ENCODE data around the gene KY.

Gene KY, protein sequence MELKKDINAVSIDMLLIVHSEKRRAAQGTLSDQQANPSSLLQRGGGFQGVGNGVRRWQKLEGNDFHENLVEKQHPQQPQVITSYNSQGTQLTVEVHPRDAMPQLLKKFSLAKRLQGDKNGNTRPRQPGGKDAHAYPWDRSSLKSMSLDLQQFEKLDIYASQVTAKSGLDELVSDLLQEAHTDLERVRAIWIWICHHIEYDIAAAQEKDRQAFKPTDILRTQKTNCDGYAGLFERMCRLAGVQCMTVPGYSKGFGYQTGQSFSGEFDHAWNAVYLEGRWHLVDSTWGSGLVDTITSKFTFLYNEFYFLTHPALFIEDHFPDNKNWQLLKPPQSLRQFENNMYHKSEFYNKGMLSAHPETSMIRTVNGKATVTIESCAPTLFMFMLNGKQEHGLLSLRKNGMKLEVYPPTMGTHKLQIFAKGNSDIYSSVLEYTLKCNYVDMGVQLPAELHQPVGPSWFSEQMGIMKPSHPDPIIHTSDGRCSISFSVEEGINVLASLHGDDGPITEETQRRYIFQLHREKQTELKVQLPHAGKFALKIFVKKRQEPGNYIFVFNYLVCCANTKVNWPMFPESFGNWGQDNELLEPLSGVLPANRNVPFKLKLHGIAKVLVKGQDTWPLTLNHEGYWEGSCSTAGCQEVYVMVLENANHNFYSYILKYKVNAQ

DNA sequence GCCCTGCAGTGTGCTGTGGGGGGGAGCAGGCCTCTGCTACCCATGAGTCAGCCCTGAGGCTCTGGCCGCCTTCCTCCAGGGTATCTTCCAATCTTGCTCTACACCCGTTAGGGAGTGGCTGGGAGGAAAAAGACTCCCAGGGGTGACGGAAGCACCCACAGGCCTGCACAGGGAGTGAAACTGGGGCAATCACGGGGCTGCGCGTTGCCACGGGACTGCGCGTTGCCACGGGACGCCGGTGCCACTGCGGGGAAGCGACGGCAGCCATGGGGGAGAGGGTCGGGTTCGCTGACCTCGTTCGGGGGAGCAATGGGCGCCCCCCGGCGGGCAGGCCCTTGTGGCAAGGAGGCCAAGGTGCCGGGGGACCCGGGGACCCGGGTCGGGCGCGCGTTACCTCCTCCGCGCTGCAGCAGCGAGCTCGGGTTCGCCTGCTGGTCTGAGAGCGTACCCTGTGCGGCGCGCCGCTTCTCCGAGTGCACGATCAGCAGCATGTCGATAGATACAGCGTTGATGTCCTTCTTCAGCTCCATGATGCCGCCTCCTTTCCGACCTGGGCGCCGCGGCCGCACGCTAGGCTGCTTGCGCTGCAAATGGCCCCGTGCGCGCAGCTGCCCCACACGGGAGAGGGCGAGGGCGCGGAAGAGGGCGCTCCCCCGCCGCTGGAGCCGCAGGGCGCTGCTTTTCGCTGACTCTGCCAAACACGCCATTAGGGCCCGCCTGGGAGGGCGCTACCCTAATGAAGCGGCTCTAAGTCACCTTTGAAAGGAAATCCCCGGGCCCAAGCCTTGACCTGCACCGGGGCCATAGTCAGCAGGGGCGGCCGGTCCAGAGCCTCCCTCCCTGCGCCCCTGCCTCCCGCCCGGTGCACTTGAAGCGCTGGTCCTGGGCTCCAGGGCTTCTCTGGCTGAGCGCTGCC is at the start of gene KY:
Gene KY (minus strand): TSS at position 592 of the 916 bp plus-strand sequence. CDS start 62 bp downstream, at position 530.
- DNase-seq (ENCODE audit: low read depth) = no peak

DNA sequence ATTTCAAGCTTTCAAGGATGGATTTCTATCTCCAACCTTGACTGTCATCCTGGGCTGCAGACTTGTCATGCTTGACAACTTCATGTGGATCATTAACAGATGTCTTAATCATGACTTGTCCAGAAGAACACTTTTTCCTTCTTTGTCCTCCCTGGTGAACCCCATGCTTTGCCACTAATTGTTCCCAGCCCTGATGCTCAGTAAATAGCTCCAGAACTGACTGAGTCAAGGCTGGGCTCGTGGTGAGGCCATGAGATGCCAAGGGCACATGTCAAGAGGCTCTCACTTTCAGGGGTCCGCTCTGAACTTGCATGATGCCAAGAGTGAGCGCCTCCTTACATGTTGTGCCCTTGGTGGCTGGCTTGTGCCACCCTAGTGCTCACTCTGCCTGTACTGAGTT is 48.9 kb upstream of the KY start:
- DNase-seq (ENCODE audit: low read depth) = no peak

DNA sequence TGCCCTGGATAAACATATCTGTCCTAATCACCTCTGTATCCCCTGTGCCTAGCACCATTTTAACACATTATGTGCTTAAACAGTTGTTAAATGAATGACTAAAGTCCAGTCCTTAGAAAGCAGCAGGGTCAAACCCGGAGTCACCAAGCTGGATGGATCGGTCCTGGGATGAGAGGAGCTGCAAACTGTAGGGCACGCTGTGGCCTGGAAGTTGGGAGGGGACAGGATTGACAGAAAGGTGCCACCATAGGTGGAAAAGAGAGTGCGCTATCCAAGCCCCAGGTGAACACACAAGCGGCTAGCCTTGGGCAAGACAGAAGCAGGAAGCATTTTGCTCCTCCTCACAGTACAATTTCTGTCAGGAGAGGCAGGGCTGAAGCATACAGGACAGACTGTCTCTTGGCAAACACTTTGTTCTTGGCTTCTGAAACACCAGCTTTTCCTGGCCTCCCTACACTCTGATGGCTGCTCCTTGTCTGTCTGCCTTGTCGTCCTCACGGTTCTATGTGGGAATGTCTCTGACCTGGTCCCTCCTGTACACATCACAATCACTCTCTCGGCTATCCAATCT is 48.4 kb upstream of the KY start:
- no peak for DNase-seq (ENCODE audit: low read depth)

- no peak for DNase-seq (ENCODE audit: low read depth)
These were observed 47.2 kb upstream of the KY start for GRCh38 chr3:134697830-134698689.

DNA sequence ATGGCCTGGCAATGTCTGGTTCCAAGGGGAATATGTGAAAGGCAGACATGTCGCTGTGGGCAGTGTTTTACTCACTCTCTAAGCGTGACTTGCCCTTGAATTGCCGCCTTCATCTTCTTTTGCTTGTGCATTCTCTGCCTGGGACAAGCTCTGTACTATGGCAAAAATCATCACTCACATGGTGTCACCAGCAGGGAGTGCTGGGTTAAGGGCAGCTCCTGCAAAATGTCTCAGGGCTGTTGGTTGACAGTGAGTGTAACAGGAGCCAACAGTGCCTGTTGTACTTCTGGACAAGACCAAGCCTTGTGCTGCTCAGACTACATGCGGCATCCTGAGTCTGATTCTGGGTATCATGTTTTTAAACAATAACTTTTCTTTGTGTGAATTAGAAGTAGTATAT is 45.3 kb upstream of the KY start:
- no peak for DNase-seq (ENCODE audit: low read depth)

- DNase-seq (ENCODE audit: low read depth) = no peak
These were observed 44.2 kb upstream of the KY start for GRCh38 chr3:134694946-134695543.

DNA sequence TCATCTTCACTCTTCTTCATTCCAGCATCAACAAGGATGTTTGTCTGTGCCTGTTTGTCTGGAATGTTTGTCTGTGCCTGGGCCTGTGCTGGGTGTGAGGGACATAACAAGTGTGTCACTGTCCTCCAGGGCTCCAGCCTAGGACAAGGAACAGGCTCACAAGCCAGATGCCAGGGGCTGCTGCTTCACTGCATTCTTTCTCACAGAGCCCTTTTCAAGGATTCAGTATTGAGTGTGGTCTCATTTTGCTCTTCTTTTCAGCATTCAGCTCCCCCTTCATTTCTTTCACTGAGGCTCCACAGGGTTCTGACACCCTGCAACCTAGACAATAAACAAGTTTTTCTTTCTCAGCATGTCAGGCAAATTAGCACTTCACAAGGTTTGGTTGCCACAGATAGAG is 43.6 kb upstream of the KY start:
- no peak for DNase-seq (ENCODE audit: low read depth)

DNA sequence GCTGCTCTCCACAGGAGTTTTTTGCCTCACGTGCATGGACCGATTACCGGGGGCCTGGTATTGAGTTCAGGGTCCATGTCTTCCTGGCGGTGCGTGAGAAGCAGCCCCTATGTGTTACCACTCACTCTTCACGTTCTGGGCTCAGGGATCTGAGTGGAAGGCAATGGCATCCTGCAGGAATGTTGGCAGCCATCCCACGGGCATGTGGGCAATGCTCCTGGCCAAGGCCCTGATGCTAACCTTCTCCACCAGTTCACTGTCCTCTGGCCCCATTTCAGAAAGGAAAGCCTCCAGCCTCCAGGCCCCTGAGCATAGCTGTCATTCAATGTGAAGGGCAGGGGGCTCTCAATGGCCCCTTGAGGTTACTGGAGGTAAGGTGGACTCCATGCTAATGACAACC is 43.0 kb upstream of the KY start:
- no peak for DNase-seq (ENCODE audit: low read depth)

- DNase-seq (ENCODE audit: low read depth) = no peak
These were observed 42.4 kb upstream of the KY start for GRCh38 chr3:134693226-134693625.

DNA sequence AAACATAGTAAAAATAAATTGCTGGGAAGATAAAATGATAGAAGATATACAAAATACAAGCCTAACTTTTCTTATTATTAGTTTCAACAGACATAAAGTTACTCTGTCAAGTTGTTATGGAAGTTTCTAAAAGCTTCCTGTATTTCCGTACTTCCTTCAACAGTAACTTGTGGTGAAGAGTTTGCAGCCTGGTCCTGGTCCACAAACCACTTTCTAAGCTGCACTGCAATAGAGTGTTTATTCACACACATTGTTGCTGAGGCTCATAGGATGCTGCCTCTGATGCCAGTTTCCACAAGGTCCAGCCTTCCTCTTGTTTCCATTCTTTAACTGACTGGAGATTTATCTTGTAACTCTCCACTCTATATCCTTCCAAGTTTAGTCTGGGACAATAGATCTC is 39.4 kb upstream of the KY start:
- DNase-seq (ENCODE audit: low read depth) = no peak

DNA sequence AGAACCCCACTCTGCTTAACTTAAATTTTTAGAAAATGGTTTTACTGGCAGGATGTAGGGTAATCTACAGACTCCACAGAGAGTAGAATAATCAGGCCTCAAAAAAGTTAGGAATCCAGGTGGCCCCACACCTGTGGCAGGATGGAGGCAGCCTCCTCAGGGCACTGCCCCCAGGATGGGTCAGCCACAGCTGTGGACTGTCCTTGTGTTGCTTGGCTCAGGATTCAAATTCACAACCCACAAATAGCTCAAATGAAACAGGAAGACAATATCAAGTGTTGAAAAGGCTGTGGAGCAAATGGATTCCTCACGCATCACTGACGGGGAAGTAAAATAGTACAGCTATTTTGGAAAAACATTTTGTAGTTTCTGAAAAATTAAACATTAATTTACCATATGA is 36.8 kb upstream of the KY start:
- DNase-seq (ENCODE audit: low read depth) = no peak

DNA sequence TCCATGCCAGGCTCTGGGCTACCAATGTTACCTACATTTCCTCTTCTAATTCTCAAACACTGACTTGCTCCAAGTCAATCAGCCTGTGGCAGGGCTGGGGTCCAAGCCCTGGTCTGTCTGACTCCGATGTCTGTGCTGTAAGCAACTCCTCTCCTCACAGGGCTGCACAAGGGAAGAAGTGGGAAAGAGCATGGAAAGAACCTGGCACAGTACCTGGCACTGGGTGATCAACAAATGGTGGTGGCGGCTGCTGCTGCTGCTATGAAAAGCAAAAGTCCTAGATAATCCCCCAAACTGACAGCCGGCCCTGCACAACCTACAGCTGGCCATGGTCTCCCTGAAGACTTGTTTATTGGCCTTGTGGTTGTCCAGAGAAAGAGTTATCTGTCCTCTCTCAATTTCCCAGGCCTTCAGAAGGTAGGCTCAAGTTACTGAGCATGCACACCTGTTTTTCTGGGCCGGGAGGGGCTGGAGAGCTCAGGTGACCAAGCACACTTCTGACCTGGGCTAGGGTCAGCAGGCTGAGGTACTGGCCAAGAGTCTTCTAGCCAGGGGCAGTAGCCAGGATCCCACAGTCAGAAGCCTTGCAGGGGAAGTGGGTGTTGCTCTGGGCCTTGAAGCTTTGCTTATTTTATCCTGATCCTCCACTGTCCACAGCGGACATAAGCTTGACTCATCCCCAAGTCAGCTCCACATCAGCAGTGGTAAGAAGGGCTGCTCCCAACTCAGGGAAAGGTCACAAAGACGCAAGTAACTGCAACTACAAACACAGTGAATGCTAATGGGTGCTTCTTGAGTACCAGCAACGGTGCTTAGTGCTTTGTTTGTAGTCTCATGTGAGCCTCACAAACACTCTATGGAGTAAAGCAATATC is 35.3 kb upstream of the KY start:
- no peak for DNase-seq (ENCODE audit: low read depth)

DNA sequence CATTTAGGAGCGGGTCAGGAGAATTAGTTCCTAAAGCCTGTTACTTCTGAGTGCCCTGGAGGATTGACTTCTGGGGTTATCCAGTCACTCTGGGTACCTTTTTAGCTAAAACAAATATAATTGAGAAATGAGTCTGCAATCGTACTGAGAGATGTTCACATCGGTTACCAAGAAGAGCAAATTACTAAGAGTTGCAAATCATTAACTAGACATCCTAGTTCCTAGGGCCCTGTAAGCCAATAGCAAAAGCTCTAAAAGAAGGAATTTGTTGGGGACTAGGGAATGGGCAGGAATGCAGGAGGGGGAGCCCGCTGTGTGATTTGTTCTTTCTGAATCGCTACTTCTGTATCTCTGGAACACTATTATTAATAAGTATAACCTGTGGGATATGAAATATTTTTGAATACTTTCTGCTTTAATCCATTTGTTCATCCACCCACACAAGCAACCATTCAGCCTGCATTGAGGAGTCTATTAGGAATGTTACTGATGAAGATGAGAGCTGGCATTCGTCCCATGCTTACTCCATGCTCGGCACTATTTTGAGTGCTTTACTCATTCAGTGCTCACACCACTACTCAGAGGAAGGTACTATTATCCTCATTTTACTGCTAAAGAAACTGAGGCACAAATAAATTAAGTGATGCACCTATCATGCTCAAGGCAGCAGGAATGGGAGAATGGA is 31.5 kb upstream of the KY start:
- no peak for DNase-seq (ENCODE audit: low read depth)

DNA sequence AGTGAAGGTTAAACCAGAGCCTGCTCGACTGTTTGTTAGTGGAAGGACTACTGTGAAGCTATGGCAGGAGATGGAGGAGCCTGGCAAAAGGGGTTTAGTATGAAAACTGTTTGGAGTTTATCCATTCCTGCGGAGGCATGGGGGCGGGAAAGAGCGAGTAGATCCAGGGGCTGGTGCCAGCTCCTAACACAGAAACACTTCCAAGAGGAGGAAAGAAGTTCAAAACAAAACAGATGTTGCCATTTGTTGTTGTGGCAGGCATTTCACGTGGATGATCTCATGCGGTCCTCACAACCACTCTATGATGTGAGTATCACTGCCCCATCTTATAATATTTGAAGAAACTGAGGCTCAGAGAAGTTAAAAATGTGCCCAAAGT is 30.7 kb upstream of the KY start:
- DNase-seq (ENCODE audit: low read depth) = no peak

DNA sequence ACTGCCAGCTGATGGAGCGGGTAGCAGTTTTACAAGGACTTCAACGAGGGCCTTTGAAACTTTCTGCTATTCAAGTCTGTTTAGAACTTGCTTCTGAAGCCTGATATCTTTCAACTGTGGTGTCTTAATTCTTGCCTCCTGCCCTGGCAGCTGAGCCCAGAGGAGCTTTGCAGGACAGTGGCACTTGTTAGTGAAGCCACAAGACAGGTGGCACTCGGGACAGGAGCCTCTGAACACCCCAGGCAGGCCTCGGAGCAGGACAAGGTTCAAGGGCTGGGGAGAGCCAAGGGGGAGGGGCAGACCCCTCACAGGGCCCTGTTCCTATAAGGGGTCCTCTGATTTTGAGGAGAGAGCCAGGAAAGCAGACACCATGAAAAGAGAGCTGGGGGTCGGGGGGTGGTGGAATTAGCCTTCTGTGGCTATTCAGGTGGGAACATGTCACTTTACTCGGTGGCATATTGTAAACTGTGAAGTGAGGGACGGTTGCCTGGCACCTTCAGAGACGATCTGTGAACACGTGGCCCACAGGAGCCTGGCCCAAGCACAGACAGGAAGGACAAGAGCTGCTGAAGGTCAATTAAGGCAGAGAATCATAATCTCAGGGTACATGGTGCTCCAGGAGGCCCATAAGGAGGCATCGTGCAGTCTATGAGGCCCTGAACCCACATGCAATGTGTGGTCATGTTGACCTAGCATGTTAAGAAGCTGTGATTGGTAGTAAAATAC is 30.1 kb upstream of the KY start:
- DNase-seq (ENCODE audit: low read depth) = no peak

DNA sequence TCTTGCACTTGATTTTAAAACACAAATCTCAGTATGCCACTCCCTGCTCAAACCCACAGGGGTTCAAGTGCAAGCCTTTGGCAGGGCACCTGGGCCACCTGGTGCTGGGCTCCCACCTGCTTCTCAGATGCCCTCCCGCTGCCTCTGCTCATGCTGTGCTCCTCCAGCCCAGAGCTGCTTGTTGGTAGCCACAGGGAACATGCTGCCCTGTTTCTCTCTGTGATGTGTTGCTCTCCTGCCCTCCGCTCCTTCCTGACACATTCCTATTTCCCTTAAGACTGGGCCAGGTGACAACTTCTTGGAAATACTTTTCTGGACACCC is 27.1 kb upstream of the KY start:
- no peak for DNase-seq (ENCODE audit: low read depth)

DNA sequence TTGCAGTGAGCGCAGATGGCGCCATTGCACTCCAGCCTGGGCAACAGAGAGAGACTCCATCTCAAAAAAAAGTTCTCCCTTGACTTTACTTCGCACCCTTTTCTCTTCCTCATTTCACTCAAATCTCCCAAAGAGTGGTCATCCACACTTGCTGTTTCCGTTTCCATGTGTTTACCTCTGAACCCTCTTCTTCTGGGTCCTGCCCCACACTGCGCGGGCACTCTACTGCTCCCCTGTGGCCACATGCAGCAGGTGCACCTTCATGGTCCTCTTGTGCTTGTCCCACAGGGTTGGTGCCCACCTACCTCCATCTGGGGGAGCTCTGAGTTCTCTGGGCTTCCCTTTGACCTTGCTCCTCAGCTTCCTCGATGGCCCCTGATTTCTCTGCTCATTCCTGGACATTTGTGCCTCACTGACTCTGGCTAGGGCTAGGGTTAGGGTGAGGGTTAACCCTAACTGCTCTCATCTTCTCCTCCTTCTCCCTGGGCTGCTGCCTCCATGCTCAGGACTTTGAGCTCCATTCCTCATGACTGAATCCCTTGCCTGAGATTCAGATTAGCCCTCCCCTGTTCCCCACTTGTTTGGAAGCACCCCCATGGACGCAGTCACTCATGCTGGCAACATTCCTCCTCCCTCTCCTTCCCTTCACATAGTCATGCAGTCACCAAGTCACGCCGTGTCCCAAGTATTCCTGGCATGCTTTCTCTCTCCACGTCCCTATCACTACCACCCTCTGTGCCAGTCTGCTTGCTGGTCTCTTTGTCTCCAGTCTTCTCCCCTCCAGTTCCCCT is 26.6 kb upstream of the KY start:
- no peak for DNase-seq (ENCODE audit: low read depth)

GRCh38 chr3:134675726-134676256 is 25.0 kb upstream of the KY start:
- DNase-seq (ENCODE audit: low read depth) = no peak

Data from stimulated activated CD8-positive, alpha-beta memory T cell treated with anti-CD3 and anti-CD28 coated beads, Interleukin-12 subunit alpha, Interleukin-12 subunit beta, amount 100 ng/mL, for 1 hour (primary cell).